HepG2 (cell line): ENCODE measurements around the gene MARCHF6. TPM values are rescaled to one million over a fixed set of nuclear protein-coding genes. Genes with fewer than 3 reads are reported as not detected.

ENCODE experiments used
- ATAC-seq: fragments of 200-7000 bp; cut with Tn5 transposase; 3 replicates; pipeline ENCODE4 v1.9.1; 2020; ENCODE audit warnings: mild to moderate bottlenecking, moderate library complexity
- BruUV-seq: library from RNA; stranded (reverse); fragments of 400-500 nt; replicated peaks from 2 replicates; lab custom pipeline; 2021; lab: Mats Ljungman, UMichigan
- CTCF ChIA-PET: fragments of 300-600 bp; formaldehyde crosslinking; extraction: SDS; loops from one replicate; lab custom pipeline; 2021; ENCODE audit warnings: low total read pairs, inconsistent platforms, low intra/inter-chr PET ratio; lab: Yijun Ruan, JAX
- POLR2A ChIA-PET: fragments of 350-600 bp; sonication (Branson Sonifier 250); formaldehyde crosslinking; loops from one replicate; lab custom pipeline; 2020; ENCODE audit warnings: antibody characterized with exemption, inconsistent platforms; lab: Yijun Ruan, JAX
- DNase-seq: peaks from one replicate; pipeline ENCODE4 v3.0.0-alpha.2; 2015; ENCODE audit warnings: low spot score
- FAIRE-seq: peaks from 3 replicates; lab custom pipeline; 2011; peaks lifted over from hg19 to GRCh38; lab: Jason Lieb, UNC
- H2AFZ ChIP-seq: one replicate; pipeline ENCODE4 v1.6.1; 2011; ENCODE audit warnings: low read length, inconsistent platforms
- H3K27ac ChIP-seq: fragments of 300-600 bp; 3 replicates; pipeline ENCODE4 v1.8.0; 2011; ENCODE audit warnings: mixed run types, mild to moderate bottlenecking, mixed read lengths, low read length, inconsistent platforms; ENCODE audit not compliant: insufficient read depth; ENCODE audit errors: extremely low read length
- H3K27me3 ChIP-seq, 2 experiments: fragments of 200-600 bp in 1 of 2; 2 replicates in 1 of 2; 3 replicates in 1 of 2; pipeline versions ENCODE4 v1.6.0 to v1.8.0; 2011; ENCODE audit warnings: low read length in 2 of 2, mild to moderate bottlenecking in 2 of 2, moderate library complexity in 2 of 2, inconsistent platforms in 1 of 2; ENCODE audit not compliant: insufficient read depth in 2 of 2, control insufficient read depth in 1 of 2
- H3K36me3 ChIP-seq, 2 experiments: fragments of 200-600 bp in 1 of 2; replicated peaks in 1 of 2; 2 replicates in 1 of 2; 3 replicates in 1 of 2; pipeline versions ENCODE4 v1.5.1 to v1.8.0; 2011; ENCODE audit warnings: low read length in 2 of 2, inconsistent platforms in 1 of 2; ENCODE audit not compliant: insufficient read depth in 2 of 2, control insufficient read depth in 1 of 2
- H3K4me1 ChIP-seq: 2 replicates; pipeline ENCODE4 v1.5.1; 2012; ENCODE audit warnings: low read length, inconsistent platforms; ENCODE audit not compliant: insufficient read depth
- H3K4me2 ChIP-seq: 2 replicates; pipeline ENCODE4 v1.6.0; 2011; ENCODE audit warnings: low read depth, low read length, inconsistent platforms
- H3K4me3 ChIP-seq, 3 experiments: fragments of 200-600 bp in 1 of 3; sonication (generic), shearing (Covaris generic) in 1 of 3; replicated peaks in 1 of 3; 2 replicates each; pipeline ENCODE4 v1.5.1; 2011 to 2016; ENCODE audit warnings: low read length in 3 of 3, inconsistent platforms in 2 of 3, low read depth in 2 of 3, mild to moderate bottlenecking in 2 of 3, control low read depth in 1 of 3, mixed read lengths in 1 of 3; ENCODE audit not compliant: insufficient read depth in 1 of 3
- H3K79me2 ChIP-seq: one replicate; pipeline ENCODE4 v1.6.1; 2011; ENCODE audit warnings: low read length, inconsistent platforms; ENCODE audit not compliant: insufficient read depth
- H3K9ac ChIP-seq: 2 replicates; pipeline ENCODE4 v1.6.0; 2011; ENCODE audit warnings: mild to moderate bottlenecking, low read depth, low read length, inconsistent platforms; ENCODE audit not compliant: insufficient read depth
- H3K9me3 ChIP-seq: 2 replicates; pipeline ENCODE4 v1.5.1; 2012; ENCODE audit warnings: mild to moderate bottlenecking, low read length
- H4K20me1 ChIP-seq: 2 replicates; pipeline ENCODE4 v1.6.0; 2011; ENCODE audit warnings: inconsistent platforms, mild to moderate bottlenecking, low read length, moderate library complexity; ENCODE audit not compliant: insufficient read depth
- DZIP1 ChIP-seq: sonication (generic); formaldehyde crosslinking; IDR thresholded peaks from 2 replicates; pipeline ENCODE4 v1.5.0; 2020; ENCODE audit warnings: mild to moderate bottlenecking, missing genetic modification reagents
- FOXK1 ChIP-seq: sonication (generic); formaldehyde crosslinking; IDR thresholded peaks from 2 replicates; pipeline ENCODE4 v1.4.0; 2020; ENCODE audit warnings: low read depth, missing genetic modification reagents, borderline replicate concordance
- KLF6 ChIP-seq: IDR thresholded peaks from 2 replicates; pipeline ENCODE4 v1.8.0; 2016; ENCODE audit warnings: missing biosample characterization, missing genetic modification reagents
- RFX3 ChIP-seq: IDR thresholded peaks from 2 replicates; pipeline ENCODE4 v1.6.1; 2016; ENCODE audit warnings: missing biosample characterization, missing genetic modification reagents
- SSRP1 ChIP-seq: IDR thresholded peaks from 2 replicates; pipeline ENCODE4 v1.6.1; 2016; ENCODE audit warnings: control low read depth
- TFE3 ChIP-seq: IDR thresholded peaks from 2 replicates; pipeline ENCODE4 v1.6.1; 2016
- ZFAT ChIP-seq: sonication (generic); formaldehyde crosslinking; conservative IDR thresholded peaks from 2 replicates; pipeline ENCODE4 v1.8.1; 2023; ENCODE audit warnings: missing genetic modification reagents, inconsistent platforms
- whole genome bisulfite sequencing: methylation state at CpG from one replicate; pipeline ENCODE4 v1.1.6; 2017; ENCODE audit warnings: low lambda C conversion rate; 5-methylcytosine and 5-hydroxymethylcytosine counted together
- in situ Hi-C: cut with HindIII; loops from 2 replicates; pipeline ENCODE4 v1.10.0; 2017; ENCODE audit warnings: low pct_unique_long_range_greater_than_20kb; ENCODE audit not compliant: extremely low pct_ligation_motif_present
- intact Hi-C: fragments of 100-400 bp; cut with micrococcal nuclease; formaldehyde crosslinking; loops from one replicate; pipeline ENCODE4 v1.10.0; 2022; ENCODE audit not compliant: unreplicated experiment
- polyA plus RNA-seq, 8 experiments: library from polyadenylated mRNA; depleted of rRNA in 3 of 8; stranded (reverse) in 7 of 8; unstranded in 1 of 8; fragments of >200 nt; fragmentation: Illumina TruSeq in 4 of 8; extraction: Trizol in 4 of 8; gene quantifications; 2 replicates each; pipeline versions ENCODE4 v1.2.1 to v1.2.3, GENCODE V29; 2011 to 2016; ENCODE audit warnings: low read depth in 4 of 8, missing spikeins in 1 of 8, mixed read lengths in 1 of 8; ENCODE audit not compliant: insufficient read depth in 1 of 8
- total RNA-seq, 5 experiments: library from RNA; depleted of rRNA; stranded (reverse); fragments of >200 nt; fragmentation: Illumina TruSeq; extraction: Trizol; gene quantifications; 2 replicates each; pipeline ENCODE4 v1.2.3, GENCODE V29; 2016; ENCODE audit warnings: low read depth in 1 of 5
- TF ChIP-seq, protein P1 (sequence below): sonication (generic); formaldehyde crosslinking; IDR thresholded peaks from 2 replicates; pipeline ENCODE4 v1.8.1; 2023; ENCODE audit warnings: mild to moderate bottlenecking, inconsistent platforms, moderate library complexity, missing genetic modification reagents, borderline replicate concordance
- TF ChIP-seq, protein P2 (sequence below): IDR thresholded peaks from 2 replicates; pipeline ENCODE4 v1.6.1; 2016; ENCODE audit warnings: low read depth, missing genetic modification reagents, missing compliant biosample characterization
- TF ChIP-seq, protein P3 (sequence below): sonication (generic); formaldehyde crosslinking; IDR thresholded peaks from 2 replicates; pipeline ENCODE4 v1.5.1; 2020; ENCODE audit warnings: mild to moderate bottlenecking, missing genetic modification reagents, moderate library complexity

The MARCHF6 gene
- total and polyA plus RNA-seq, 2 of the 13 experiments (the other 11 are each of a cell fraction or from before 2014, with no cell fraction given), result 48.6 to 107 TPM

DNA sequence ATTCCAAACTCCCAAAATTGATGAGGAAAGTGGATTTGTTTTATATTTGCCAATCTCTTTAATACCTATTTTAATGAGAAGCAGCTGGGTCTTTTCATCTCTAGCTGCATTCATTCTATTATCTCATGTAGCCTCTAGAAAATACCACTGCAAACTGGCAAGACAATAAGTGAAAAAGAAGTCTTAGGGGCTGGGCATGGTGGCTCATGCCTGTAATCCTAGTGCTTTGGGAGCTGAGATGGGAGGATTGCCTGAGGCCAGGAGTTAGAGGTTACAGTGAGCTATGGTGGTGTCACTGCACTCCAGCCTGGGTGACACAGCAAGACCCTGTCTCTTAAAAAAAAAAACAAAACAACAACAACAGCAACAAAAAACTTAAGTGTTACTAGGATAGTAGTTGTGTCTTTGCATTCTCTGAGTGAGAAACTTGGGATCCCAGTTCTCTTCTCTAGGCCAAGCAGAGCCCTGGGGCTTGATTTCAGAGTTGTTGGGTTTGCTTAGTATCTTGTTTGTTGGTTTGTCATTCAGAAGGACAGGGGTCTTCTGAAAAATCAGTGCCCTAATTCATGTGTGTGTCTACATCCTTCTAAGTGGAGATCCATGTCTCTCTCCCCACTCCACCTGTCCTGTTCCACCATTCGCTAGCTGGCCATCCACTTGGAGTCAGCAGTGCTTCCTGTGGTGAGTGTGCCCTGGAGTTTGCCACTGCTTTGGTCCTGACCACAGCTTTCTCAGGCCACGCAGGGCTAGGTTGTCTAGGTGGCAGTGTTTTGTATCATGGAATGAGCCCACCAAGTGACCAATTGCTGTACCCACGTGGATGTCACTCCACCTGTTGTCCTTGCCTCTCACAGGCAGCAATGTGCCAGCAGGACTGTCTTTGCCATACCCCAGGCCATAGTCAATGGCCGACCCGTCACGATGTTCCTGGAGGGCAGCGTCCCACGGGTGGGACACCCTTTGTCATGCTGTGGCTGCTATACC is 19.5 kb downstream of the MARCHF6 start:
- no TSS peak for BruUV-seq
- in situ Hi-C loops, result no loop called here
- peaks cover 30% of the 10 kb centered on the region for H4K20me1 ChIP-seq
- TF ChIP-seq SSRP1 (CRISPR knock-in tag) (no peak), FOXK1 (CRISPR knock-in tag) (no peak), TFE3 (CRISPR knock-in tag) (no peak), KLF6 (CRISPR knock-in tag) (no peak), ZFAT (CRISPR knock-in tag) (no peak), DZIP1 (no peak), RFX3 (CRISPR knock-in tag) (no peak)
- TF ChIP-seq, protein P1, sequence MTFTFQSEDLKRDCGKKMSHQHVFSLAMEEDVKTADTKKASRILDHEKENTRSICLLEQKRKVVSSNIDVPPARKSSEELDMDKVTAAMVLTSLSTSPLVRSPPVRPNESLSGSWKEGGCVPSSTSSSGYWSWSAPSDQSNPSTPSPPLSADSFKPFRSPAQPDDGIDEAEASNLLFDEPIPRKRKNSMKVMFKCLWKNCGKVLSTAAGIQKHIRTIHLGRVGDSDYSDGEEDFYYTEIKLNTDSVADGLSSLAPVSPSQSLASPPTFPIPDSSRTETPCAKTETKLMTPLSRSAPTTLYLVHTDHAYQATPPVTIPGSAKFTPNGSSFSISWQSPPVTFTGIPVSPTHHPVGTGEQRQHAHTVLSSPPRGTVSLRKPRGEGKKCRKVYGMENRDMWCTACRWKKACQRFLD (CRISPR knock-in tag), result no peak
- TF ChIP-seq, protein P2, sequence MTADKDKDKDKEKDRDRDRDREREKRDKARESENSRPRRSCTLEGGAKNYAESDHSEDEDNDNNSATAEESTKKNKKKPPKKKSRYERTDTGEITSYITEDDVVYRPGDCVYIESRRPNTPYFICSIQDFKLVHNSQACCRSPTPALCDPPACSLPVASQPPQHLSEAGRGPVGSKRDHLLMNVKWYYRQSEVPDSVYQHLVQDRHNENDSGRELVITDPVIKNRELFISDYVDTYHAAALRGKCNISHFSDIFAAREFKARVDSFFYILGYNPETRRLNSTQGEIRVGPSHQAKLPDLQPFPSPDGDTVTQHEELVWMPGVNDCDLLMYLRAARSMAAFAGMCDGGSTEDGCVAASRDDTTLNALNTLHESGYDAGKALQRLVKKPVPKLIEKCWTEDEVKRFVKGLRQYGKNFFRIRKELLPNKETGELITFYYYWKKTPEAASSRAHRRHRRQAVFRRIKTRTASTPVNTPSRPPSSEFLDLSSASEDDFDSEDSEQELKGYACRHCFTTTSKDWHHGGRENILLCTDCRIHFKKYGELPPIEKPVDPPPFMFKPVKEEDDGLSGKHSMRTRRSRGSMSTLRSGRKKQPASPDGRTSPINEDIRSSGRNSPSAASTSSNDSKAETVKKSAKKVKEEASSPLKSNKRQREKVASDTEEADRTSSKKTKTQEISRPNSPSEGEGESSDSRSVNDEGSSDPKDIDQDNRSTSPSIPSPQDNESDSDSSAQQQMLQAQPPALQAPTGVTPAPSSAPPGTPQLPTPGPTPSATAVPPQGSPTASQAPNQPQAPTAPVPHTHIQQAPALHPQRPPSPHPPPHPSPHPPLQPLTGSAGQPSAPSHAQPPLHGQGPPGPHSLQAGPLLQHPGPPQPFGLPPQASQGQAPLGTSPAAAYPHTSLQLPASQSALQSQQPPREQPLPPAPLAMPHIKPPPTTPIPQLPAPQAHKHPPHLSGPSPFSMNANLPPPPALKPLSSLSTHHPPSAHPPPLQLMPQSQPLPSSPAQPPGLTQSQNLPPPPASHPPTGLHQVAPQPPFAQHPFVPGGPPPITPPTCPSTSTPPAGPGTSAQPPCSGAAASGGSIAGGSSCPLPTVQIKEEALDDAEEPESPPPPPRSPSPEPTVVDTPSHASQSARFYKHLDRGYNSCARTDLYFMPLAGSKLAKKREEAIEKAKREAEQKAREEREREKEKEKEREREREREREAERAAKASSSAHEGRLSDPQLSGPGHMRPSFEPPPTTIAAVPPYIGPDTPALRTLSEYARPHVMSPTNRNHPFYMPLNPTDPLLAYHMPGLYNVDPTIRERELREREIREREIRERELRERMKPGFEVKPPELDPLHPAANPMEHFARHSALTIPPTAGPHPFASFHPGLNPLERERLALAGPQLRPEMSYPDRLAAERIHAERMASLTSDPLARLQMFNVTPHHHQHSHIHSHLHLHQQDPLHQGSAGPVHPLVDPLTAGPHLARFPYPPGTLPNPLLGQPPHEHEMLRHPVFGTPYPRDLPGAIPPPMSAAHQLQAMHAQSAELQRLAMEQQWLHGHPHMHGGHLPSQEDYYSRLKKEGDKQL, result no peak
- TF ChIP-seq, protein P3, sequence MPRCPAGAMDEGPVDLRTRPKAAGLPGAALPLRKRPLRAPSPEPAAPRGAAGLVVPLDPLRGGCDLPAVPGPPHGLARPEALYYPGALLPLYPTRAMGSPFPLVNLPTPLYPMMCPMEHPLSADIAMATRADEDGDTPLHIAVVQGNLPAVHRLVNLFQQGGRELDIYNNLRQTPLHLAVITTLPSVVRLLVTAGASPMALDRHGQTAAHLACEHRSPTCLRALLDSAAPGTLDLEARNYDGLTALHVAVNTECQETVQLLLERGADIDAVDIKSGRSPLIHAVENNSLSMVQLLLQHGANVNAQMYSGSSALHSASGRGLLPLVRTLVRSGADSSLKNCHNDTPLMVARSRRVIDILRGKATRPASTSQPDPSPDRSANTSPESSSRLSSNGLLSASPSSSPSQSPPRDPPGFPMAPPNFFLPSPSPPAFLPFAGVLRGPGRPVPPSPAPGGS (CRISPR knock-in tag), result no peak

More for the DNA sequence above, 19.5 kb downstream of the MARCHF6 start:
- no peaks in the 10 kb centered on the region for H3K9me3 ChIP-seq
- H3K79me2 ChIP-seq, result peaks cover 85% of the 10 kb centered on the region
- intact Hi-C loops, result no loop called here
- no peak for FAIRE-seq
- no peak overlapping the region for H2AFZ ChIP-seq
- H3K4me3 ChIP-seq, result no peak overlapping the region
- H3K27ac ChIP-seq, result no peak overlapping the region
- ChIA-PET POLR2A (no interaction called here), CTCF (no interaction called here)
- H3K4me1 ChIP-seq, result no peaks in the 10 kb centered on the region
- ATAC-seq, result no peak
- 100% methylated on average over 2 of the region's 8 CpGs for WGBS
- no peak for DNase-seq
- no peaks in the 10 kb centered on the region for H3K27me3 ChIP-seq
- H3K36me3 ChIP-seq, result peaks cover 0 to 9% of the 10 kb centered on the region in 2 experiments; a peak in 1 of 5 replicates
- H3K4me2 ChIP-seq, result no peak overlapping the region
- no peak overlapping the region for H3K9ac ChIP-seq
